Aorta (tissue), 5 donors: ENCODE results near the gene TMEM37. TPM values are rescaled to one million over a fixed set of nuclear protein-coding genes. Genes with fewer than 3 reads are reported as not detected.
A peak's percentile ranks its signal among the peaks of the same experiment; 100 is the strongest.

ENCODE experiments used
- ATAC-seq: fragments of 200-7000 bp; cut with Tn5 transposase; one replicate; pipeline ENCODE4 v1.9.1; 2022; ENCODE audit warnings: moderate library complexity; ENCODE audit not compliant: low FRiP score
- DNase-seq, 2 donors: peaks; one replicate each; pipeline ENCODE4 v3.0.0-alpha.2; 2020
- H3K27ac ChIP-seq, 2 donors: one replicate each; pipeline ENCODE4 v1.5.1; 2013; ENCODE audit warnings: low read length in 2 of 2, mild to moderate bottlenecking in 2 of 2, moderate library complexity in 2 of 2, control low read depth in 1 of 2, inconsistent platforms in 1 of 2, low read depth in 1 of 2
- H3K27me3 ChIP-seq, 2 donors: one replicate each; pipeline ENCODE4 v1.6.1; 2013; ENCODE audit warnings: control low read depth in 1 of 2, low read length in 1 of 2, mild to moderate bottlenecking in 1 of 2, moderate library complexity in 1 of 2; ENCODE audit not compliant: insufficient read depth in 2 of 2, control insufficient read depth in 1 of 2
- H3K36me3 ChIP-seq, 2 donors: one replicate each; pipeline ENCODE4 v1.6.1; 2013; ENCODE audit warnings: control low read depth in 1 of 2, low read length in 1 of 2, mild to moderate bottlenecking in 1 of 2; ENCODE audit not compliant: insufficient read depth in 2 of 2, control insufficient read depth in 1 of 2
- H3K4me1 ChIP-seq, 2 donors: one replicate each; pipeline ENCODE4 v1.6.1; 2013; ENCODE audit warnings: low read length in 2 of 2, control low read depth in 1 of 2, mild to moderate bottlenecking in 1 of 2, moderate library complexity in 1 of 2; ENCODE audit not compliant: insufficient read depth in 2 of 2, control insufficient read depth in 1 of 2
- H3K4me3 ChIP-seq, 2 donors: one replicate each; pipeline ENCODE4 v1.5.1; 2013; ENCODE audit warnings: low read length in 2 of 2, control low read depth in 1 of 2, mild to moderate bottlenecking in 1 of 2
- H3K9me3 ChIP-seq: one replicate; pipeline ENCODE4 v1.6.1; 2013; ENCODE audit warnings: mild to moderate bottlenecking, low read length; ENCODE audit not compliant: control insufficient read depth
- WGBS, 2 donors: extraction: QIAGEN DNeasy Blood & Tissue Kit; methylation state at CpG; one replicate each; pipeline ENCODE4 v1.1.7; 2013; 5-methylcytosine and 5-hydroxymethylcytosine counted together
- intact Hi-C, 2 donors: fragments of 100-400 bp; cut with DNase I; formaldehyde crosslinking; loops; one replicate each; pipeline versions ENCODE4 v1.14.2 to v1.15.0; 2022
- polyA plus RNA-seq, 2 donors: library from polyadenylated mRNA; stranded (reverse); fragments of 200-250 nt; gene quantifications; one replicate each; pipeline ENCODE4 v1.2.3, GENCODE V29; 2013
- total RNA-seq, 2 donors: library from RNA; stranded (reverse); fragmentation: NEBNext Ultra II Directional; extraction: Animal tissue kit (Norgen Biotek cat#: 25700); gene quantifications; one replicate each; pipeline ENCODE4 v1.2.1, GENCODE V29; 2021
- donor health status: healthy with polysubstance abuse.
- donor health status: Bipolar disorder and iron deficiency.
- donor health status: DM: no; HTN: no; CAD: no.
- donor health status: DM: no; HTN: no; CAD: no.
- donor health status: DM: yes; HTN: yes; CAD: no.

Gene TMEM37
- total and polyA plus RNA-seq, 4 donors = 1.2 to 19.8 (median 8.1) TPM

DNA sequence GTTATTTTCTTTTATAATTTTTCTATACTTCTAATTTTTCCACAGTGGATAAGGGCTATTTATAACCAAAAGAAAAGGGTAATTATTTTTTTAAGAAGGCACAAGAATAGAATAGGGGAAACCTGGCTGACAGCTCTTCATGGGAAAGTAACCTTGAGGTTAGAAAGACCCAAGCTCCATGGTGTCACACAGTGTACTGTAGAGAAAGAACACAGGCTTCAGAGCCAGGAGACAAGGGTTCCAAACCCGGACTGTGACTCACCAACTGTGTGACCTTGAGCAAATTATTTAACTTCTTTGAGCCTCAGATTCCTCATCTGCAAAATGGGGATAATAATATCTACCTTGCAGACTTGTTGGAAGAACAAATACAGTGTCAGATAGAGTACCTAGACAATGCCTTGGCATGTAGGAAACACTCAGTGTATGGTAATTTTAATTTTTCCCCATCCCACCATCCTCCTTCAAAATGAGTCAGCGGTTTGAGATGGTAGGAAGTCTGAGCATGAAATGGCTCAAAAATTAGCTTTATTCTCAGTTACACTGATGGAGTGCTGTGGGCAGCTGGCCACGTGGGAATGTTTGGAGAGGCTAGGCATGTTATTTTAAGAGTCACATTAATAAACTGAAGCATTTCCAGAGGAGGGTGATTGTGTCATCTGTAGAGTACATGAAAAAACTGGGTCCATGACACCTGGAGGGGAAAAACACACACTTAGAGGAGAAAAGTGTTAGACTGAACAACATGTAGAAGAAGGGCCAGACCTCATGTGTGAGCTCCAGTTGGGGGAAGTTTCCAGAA, 36.7 kb downstream of the TMEM37 start:
- Histone ChIP-seq H3K4me1 (peaks cover 0 to 3% of the 10 kb centered on the region in 2 donors), H3K27me3 (no peaks in the 10 kb centered on the region), H3K27ac (peak overlapping the region in 1 of 2 donors; percentile 38), H3K9me3 (no peaks in the 10 kb centered on the region), H3K36me3 (no peaks in the 10 kb centered on the region), H3K4me3 (no peak overlapping the region)
- intact Hi-C loops = loop anchor here in 1 of 2 donors (2.0 kb wide), 1 partner anchor 38 kb away; the partner anchor contains the start of gene TMEM37
- 14 to 22% methylated on average over 3 of the region's 3 CpGs for WGBS, 2 donors
- DNase-seq = peak in 1 of 2 donors; percentile 72
- peak; percentile 28 for ATAC-seq

DNA sequence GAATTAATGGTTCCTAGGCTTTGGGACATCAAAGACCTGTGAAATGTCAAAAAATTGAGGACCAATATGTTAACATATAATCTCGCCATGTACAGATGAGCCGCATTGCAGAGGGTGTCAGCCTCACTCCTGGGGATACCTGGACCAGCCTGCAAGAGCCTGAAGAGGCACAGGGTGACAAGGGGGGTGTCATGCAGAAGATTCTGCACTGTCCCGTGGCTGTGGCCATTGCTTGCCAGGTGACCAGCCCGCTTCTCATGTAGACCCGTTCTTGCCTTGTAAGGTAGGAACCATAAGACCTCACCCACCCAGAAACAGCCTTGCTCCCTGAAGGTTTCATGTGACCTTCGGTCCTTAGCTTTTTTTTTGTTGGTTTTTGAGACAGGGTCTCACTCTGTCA, 37.5 kb downstream of the TMEM37 start:
- WGBS, 2 donors = 88 to 90% methylated on average over 6 of the region's 6 CpGs
- H3K36me3 ChIP-seq = no peaks in the 10 kb centered on the region

DNA sequence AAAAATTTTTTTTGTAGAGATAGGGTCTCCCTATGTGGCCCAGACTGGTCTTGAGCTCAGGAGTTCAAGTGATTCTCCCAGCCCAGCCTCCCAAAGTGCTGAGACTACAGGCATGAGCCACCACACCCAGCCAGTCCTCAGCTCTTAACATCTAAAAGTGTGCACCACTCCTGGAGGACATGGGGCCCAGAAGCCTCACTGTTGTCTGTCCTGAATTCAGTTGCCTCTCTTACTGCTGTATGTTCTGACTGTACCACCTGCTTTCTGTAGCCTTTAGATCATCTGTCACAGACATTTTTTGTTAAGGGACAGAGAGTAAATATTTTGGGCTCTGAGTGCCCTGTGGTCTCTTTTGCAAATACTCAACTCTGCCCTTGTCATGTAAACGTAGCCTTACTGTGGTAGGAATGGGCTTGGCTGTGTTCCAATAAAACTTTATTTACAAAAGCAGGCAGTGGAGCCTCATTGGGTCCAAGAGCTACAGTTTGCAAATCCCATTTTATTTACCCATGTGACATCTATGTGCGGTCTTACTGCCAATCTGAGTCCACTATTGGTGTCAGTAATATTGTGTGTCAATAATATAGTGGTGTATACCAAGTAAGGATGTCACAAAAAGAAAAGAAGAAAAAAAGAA, 38.1 kb downstream of the TMEM37 start:
- Histone ChIP-seq H3K4me1 (peaks cover 0 to 3% of the 10 kb centered on the region in 2 donors), H3K27me3 (no peaks in the 10 kb centered on the region), H3K36me3 (no peaks in the 10 kb centered on the region), H3K27ac (no peak overlapping the region), H3K4me3 (no peak overlapping the region), H3K9me3 (no peaks in the 10 kb centered on the region)
- DNase-seq (no peak), ATAC-seq (no peak)
- WGBS, 2 donors = 3 to 11% methylated on average over 2 of the region's 2 CpGs
- intact Hi-C loops = loop anchor here in 1 of 2 donors (2.0 kb wide), 1 partner anchor 39 kb away; the partner anchor contains the start of gene TMEM37

More for the DNA sequence above, 37.5 kb downstream of the TMEM37 start:
- ATAC-seq (no peak), DNase-seq (no peak)
- H3K4me3 ChIP-seq = no peak overlapping the region
- H3K27ac ChIP-seq = peak overlapping the region in 1 of 2 donors; percentile 20
- H3K9me3 ChIP-seq = no peaks in the 10 kb centered on the region
- H3K27me3 ChIP-seq = no peaks in the 10 kb centered on the region
- H3K4me1 ChIP-seq = peaks cover 0 to 3% of the 10 kb centered on the region in 2 donors
- intact Hi-C loops = loop anchor here in 1 of 2 donors (2.0 kb wide), 1 partner anchor 38 kb away; the partner anchor contains the start of gene TMEM37

DNA sequence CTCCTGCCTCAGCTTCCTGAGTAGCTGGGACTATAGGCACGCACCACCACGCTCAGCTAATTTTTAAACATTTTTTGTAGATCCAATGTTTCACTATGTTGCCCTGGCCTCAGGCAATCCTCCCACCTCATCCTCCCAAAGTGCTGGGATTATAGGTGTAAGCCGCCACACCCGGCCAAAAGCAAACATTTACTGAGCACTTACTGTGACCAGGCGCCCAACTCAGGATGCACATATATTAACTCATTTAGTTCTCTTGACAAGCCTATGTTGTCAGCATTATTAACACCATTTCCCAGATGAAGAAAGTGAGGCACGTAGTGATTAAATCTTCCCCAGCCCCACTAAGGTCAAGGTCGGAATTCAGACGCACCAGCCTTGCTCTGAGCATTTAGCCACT, 41.1 kb downstream of the TMEM37 start:
- no peak for ATAC-seq
- Histone ChIP-seq H3K27me3 (no peaks in the 10 kb centered on the region), H3K36me3 (no peaks in the 10 kb centered on the region), H3K9me3 (no peaks in the 10 kb centered on the region), H3K4me1 (peaks cover 0 to 3% of the 10 kb centered on the region in 2 donors), H3K27ac (no peak overlapping the region), H3K4me3 (no peak overlapping the region)
- 96 to 97% methylated on average over 8 of the region's 8 CpGs for WGBS, 2 donors
- DNase-seq = no peak
- intact Hi-C loops = no loop called here

DNA sequence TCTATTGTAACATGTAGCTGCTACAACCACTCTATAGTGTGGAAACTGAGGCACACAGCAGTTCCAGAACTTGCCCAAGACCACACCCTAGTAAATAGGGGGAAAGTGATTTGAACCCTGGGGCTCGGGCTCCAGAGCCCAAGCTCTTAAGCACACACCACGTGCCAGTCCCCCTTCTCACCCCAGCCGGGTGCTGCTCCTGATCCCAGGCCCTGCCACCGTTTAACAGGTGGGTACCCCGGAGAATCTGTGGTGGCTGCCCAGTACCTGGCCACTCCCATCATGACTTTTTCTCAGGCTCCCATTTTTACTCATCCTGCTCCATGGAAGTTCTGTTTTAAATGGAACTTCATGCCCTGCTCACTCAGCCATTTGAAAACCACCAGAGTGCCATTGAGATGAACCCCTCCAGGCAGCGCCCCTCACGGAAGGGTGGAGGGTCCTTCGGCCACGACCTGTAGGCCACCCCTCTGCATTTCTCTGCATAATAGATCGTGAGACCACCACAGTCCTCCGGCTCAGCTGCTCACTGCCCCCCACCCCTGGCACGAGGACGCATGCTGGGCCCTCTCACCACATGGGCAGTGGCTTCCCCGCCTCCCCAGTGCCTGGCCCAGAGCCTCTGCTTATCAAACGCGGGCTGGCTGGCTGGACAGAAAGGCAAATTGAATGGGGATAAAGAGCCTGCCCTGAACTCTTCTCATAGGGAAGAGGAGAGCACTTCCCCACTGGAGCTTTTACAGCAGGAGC, 42.1 kb downstream of the TMEM37 start:
- peaks cover 0 to 3% of the 10 kb centered on the region in 2 donors for H3K4me1 ChIP-seq
- ATAC-seq (no peak), DNase-seq (no peak)
- H3K36me3 ChIP-seq = no peaks in the 10 kb centered on the region
- H3K27me3 ChIP-seq = no peaks in the 10 kb centered on the region
- 84 to 87% methylated on average over 16 of the region's 16 CpGs for WGBS, 2 donors
- H3K27ac ChIP-seq = no peak overlapping the region
- no peak overlapping the region for H3K4me3 ChIP-seq
- intact Hi-C loops = loop anchor here in 1 of 2 donors (2.0 kb wide), 1 partner anchor 65 kb away; no protein-coding TSS in a partner anchor
- no peaks in the 10 kb centered on the region for H3K9me3 ChIP-seq

DNA sequence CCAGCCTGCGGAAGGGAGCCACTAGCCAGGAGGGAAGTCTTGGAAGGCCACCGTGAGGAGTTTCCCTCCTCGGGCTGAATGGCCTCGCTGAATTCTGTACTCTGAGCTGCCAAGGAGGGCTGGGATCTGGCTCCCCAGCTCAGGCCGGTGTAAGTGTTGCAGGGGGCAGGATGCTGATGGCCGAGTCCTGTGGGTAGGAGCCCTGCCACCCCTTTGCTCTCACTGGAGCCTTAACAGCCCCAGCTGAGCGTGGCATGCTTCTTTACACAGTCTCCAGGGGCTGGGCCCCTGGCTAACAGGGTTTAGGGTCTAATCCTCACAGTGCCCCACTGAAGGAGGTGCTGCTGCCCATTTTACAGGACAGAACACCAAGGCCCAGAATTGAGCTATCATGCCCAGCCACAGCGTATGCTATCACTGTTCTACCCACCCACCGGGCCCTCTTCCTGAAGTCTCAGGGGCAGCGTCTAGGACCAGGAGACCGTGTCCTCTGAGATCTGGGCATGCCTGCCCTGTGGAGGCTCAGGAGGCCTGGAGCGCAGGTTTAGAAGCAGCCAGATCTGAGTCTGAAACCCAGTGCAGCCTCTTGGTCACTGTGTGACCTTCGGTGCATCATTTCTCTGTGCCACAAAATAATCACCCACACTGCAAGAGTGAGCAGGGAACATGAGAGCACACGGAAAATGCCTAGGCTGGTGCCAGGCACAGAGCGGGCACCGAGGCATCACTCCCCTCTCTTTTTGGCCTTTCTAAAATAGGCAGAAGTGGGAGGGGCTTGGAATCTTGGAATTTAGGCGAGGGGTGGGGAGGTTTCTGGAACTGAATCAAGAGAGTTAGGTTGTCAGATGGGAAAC, 42.9 kb downstream of the TMEM37 start:
- intact Hi-C loops = loop anchor here in 1 of 2 donors (2.0 kb wide), 1 partner anchor 66 kb away; no protein-coding TSS in a partner anchor
- peaks cover 0 to 3% of the 10 kb centered on the region in 2 donors for H3K4me1 ChIP-seq
- H3K27me3 ChIP-seq = no peaks in the 10 kb centered on the region
- ATAC-seq (no peak), DNase-seq (no peak)
- H3K27ac ChIP-seq = no peak overlapping the region
- 68 to 79% methylated on average over 17 of the region's 17 CpGs for WGBS, 2 donors
- H3K4me3 ChIP-seq = no peak overlapping the region
- no peaks in the 10 kb centered on the region for H3K9me3 ChIP-seq
- H3K36me3 ChIP-seq = no peaks in the 10 kb centered on the region

DNA sequence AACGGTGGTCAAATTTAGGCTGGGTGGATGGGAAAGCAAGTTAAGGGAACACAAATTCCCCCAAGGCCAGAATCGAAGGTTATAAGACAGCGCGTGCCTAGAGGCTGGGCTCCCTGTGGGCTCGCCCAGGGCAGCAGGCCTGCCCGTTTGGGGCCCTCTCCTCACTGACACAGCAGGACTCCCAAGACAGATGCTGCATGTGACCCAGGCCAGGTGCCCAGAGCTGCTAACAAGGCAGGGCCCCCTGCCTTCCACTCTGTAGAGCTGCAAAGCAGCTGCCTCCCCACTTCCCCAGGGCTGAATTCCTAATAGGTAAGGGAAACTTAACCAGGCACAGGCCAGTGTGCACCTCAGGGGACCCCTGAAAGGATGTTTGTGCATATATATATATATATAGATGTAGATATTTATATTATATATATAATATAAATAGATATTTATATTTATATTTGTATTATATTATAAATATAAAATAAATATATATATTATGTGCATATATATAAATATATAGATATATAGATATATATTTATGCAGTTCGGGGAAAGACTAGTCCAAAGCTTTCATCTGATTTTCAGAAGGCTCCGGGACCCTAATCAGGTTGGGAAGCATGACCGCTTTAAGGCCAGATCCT, 43.7 kb downstream of the TMEM37 start:
- ATAC-seq (no peak), DNase-seq (no peak)
- Histone ChIP-seq H3K4me3 (no peak overlapping the region), H3K9me3 (no peaks in the 10 kb centered on the region), H3K27ac (peak overlapping the region in 1 of 2 donors; percentile 1), H3K36me3 (no peaks in the 10 kb centered on the region), H3K27me3 (no peaks in the 10 kb centered on the region), H3K4me1 (no peaks in the 10 kb centered on the region)
- WGBS, 2 donors = 71 to 79% methylated on average over 9 of the region's 9 CpGs
- intact Hi-C loops = loop anchor here in 1 of 2 donors (2.0 kb wide), 1 partner anchor 67 kb away; no protein-coding TSS in a partner anchor
